ENCODE measurements around the gene HSPB3.

- TF ChIP-seq POLR2A (IDR thresholded peaks at IDR 0.05) (no peak), CTCF (IDR thresholded peaks at IDR 0.05) (no peak)
Observed at GRCh38 chr5:54442271-54442670, 13.2 kb upstream of the HSPB3 start.

Measured in gastroesophageal sphincter (tissue), 3 donors.